Thoracic aorta (tissue), 2 donors: ENCODE data around the gene SLC25A4. TPM values are rescaled to one million over a fixed set of nuclear protein-coding genes. Genes with fewer than 3 reads are reported as not detected.

Experiments
- ATAC-seq: fragments of 150-250 bp; one replicate; pipeline ENCODE4 v1.8.0; 2017; ENCODE audit warnings: low read depth; ENCODE audit not compliant: insufficient number of reproducible peaks, low FRiP score
- DNase-seq: peaks from one replicate; pipeline ENCODE4 v3.0.0-alpha.2; 2020; ENCODE audit warnings: low spot score
- H3K27ac ChIP-seq, 2 donors: fragments of 200-600 bp; sonication (generic); 1 replicate in 1 of 2; 2 replicates in 1 of 2; pipeline ENCODE4 v1.5.1; 2016; ENCODE audit warnings: mild to moderate bottlenecking in 2 of 2, moderate library complexity in 2 of 2
- H3K27me3 ChIP-seq: fragments of 200-600 bp; sonication (generic); replicated peaks from 2 replicates; pipeline ENCODE4 v1.6.0; 2016; ENCODE audit warnings: mild to moderate bottlenecking; ENCODE audit not compliant: insufficient read depth
- H3K36me3 ChIP-seq: fragments of 200-600 bp; sonication (generic); one replicate; pipeline ENCODE4 v1.5.1; 2016
- H3K4me1 ChIP-seq, 2 donors: fragments of 200-600 bp; sonication (generic); 1 replicate in 1 of 2; 2 replicates in 1 of 2; pipeline versions ENCODE4 v1.5.1 to v1.6.0; 2016; ENCODE audit warnings: low read depth in 2 of 2, mild to moderate bottlenecking in 1 of 2; ENCODE audit not compliant: control insufficient read depth in 1 of 2
- H3K4me3 ChIP-seq: fragments of 200-600 bp; sonication (generic); 2 replicates; pipeline ENCODE4 v1.5.1; 2016; ENCODE audit warnings: mild to moderate bottlenecking
- H3K9me3 ChIP-seq: fragments of 200-600 bp; sonication (generic); 2 replicates; pipeline ENCODE4 v1.5.1; 2016
- CTCF ChIP-seq: fragments of 200-600 bp; sonication (generic); IDR thresholded peaks from one replicate; pipeline ENCODE4 v1.5.1; 2019; ENCODE audit warnings: antibody characterized with exemption
- total RNA-seq, 2 donors: library from RNA; depleted of rRNA; stranded (reverse); fragments of >200 nt; gene quantifications; one replicate each; pipeline versions ENCODE4 v1.1.0 to v1.2.3, GENCODE V29; 2016

The SLC25A4 gene
- total RNA-seq, 2 donors from 2014 or later, result 78.3 to 108 TPM

- Histone ChIP-seq H3K27me3 (no peaks in the 10 kb centered on the region), H3K4me1 (peaks cover 3 to 7% of the 10 kb centered on the region in 2 donors), H3K9me3 (no peaks in the 10 kb centered on the region), H3K4me3 (peak overlapping the region; percentile 96), H3K27ac (peak overlapping the region; percentile 78 to 91), H3K36me3 (no peaks in the 10 kb centered on the region)
- TF ChIP-seq CTCF, result peak; percentile 48
- DNase-seq (no peak), ATAC-seq (peak; percentile 40)
Measured at GRCh38 chr4:185128272-185129119, 14.6 kb upstream of the SLC25A4 start.

GRCh38 chr4:185134307-185134869 is 8.7 kb upstream of the SLC25A4 start:
- Histone ChIP-seq H3K27me3 (no peaks in the 10 kb centered on the region), H3K9me3 (no peaks in the 10 kb centered on the region), H3K4me3 (no peak overlapping the region), H3K36me3 (no peaks in the 10 kb centered on the region), H3K4me1 (no peaks in the 10 kb centered on the region), H3K27ac (no peak overlapping the region)
- ATAC-seq (no peak), DNase-seq (no peak)
- TF ChIP-seq CTCF, result peak; percentile 76

GRCh38 chr4:185137233-185137925 is 5.7 kb upstream of the SLC25A4 start:
- Histone ChIP-seq H3K27ac (no peak overlapping the region), H3K4me3 (no peak overlapping the region), H3K4me1 (peaks cover 3 to 7% of the 10 kb centered on the region in 2 donors), H3K9me3 (no peaks in the 10 kb centered on the region), H3K36me3 (no peaks in the 10 kb centered on the region), H3K27me3 (no peaks in the 10 kb centered on the region)
- TF ChIP-seq CTCF, result no peak
- ATAC-seq (no peak), DNase-seq (no peak)

- no peak overlapping the region for H3K4me3 ChIP-seq
- H3K4me1 ChIP-seq, result peaks cover 5 to 11% of the 10 kb centered on the region in 2 donors
- no peaks in the 10 kb centered on the region for H3K9me3 ChIP-seq
- H3K27me3 ChIP-seq, result no peaks in the 10 kb centered on the region
- ATAC-seq (no peak), DNase-seq (no peak)
- no peak overlapping the region for H3K27ac ChIP-seq
- no peaks in the 10 kb centered on the region for H3K36me3 ChIP-seq
- TF ChIP-seq CTCF, result no peak
Measured at GRCh38 chr4:185138161-185138560, 4.9 kb upstream of the SLC25A4 start.

- TF ChIP-seq CTCF, result no peak
- no peak for DNase-seq
Measured at GRCh38 chr4:185139736-185140135, 3.3 kb upstream of the SLC25A4 start.

More at GRCh38 chr4:185139736-185140135, 3.3 kb upstream of the SLC25A4 start:
- no peaks in the 10 kb centered on the region for H3K36me3 ChIP-seq
- H3K4me1 ChIP-seq, result peaks cover 9 to 21% of the 10 kb centered on the region in 2 donors
- no peaks in the 10 kb centered on the region for H3K9me3 ChIP-seq
- H3K27me3 ChIP-seq, result no peaks in the 10 kb centered on the region
- no peak overlapping the region for H3K4me3 ChIP-seq
- H3K27ac ChIP-seq, result peak overlapping the region in 1 of 2 donors; percentile 25
- ATAC-seq, result no peak
